Chondrocyte (in vitro differentiated cells): ENCODE data around the gene PKP2. TPM values are rescaled to one million over a fixed set of nuclear protein-coding genes. Genes with fewer than 3 reads are reported as not detected.

Experiments used
- DNase-seq: peaks from one replicate; pipeline ENCODE4 v3.0.0; 2021; ENCODE audit warnings: mixed read lengths, low spot score
- H3K27ac Mint-ChIP-seq: one replicate; pipeline ENCODE4 v1.8.0; 2021; ENCODE audit warnings: mild to moderate bottlenecking, moderate library complexity, mixed read lengths; ENCODE audit not compliant: unreplicated experiment
- H3K27me3 Mint-ChIP-seq: 2 replicates; pipeline ENCODE4 v1.8.0; 2021; ENCODE audit warnings: low read depth, mixed read lengths
- H3K36me3 Mint-ChIP-seq: 2 replicates; pipeline ENCODE4 v1.8.0; 2021; ENCODE audit warnings: low read depth, mixed read lengths
- H3K4me1 Mint-ChIP-seq: 2 replicates; pipeline ENCODE4 v1.8.0; 2021; ENCODE audit warnings: low read depth, mild to moderate bottlenecking, mixed read lengths
- H3K4me3 Mint-ChIP-seq: one replicate; pipeline ENCODE4 v1.8.0; 2021; ENCODE audit warnings: mild to moderate bottlenecking, moderate library complexity, mixed read lengths; ENCODE audit not compliant: unreplicated experiment
- H3K9me3 Mint-ChIP-seq: 2 replicates; pipeline ENCODE4 v1.8.0; 2021; ENCODE audit warnings: low read depth, mixed read lengths
- total RNA-seq: library from RNA; stranded (reverse); gene quantifications from 3 replicates; pipeline ENCODE4 v1.2.1, GENCODE V29; 2021
- TF ChIP-seq, protein P1 (sequence below): fragments of 200-600 bp; sonication (generic); IDR thresholded peaks from 2 replicates; pipeline ENCODE4 v1.5.0; 2021; ENCODE audit warnings: antibody characterized with exemption, mild to moderate bottlenecking, moderate library complexity

The PKP2 gene
- total RNA-seq, 1 donor from 2014 or later, result 5.8 TPM

GRCh38 chr12:32859389-32859788, 37.2 kb downstream of the PKP2 start:
- TF ChIP-seq, protein P1, sequence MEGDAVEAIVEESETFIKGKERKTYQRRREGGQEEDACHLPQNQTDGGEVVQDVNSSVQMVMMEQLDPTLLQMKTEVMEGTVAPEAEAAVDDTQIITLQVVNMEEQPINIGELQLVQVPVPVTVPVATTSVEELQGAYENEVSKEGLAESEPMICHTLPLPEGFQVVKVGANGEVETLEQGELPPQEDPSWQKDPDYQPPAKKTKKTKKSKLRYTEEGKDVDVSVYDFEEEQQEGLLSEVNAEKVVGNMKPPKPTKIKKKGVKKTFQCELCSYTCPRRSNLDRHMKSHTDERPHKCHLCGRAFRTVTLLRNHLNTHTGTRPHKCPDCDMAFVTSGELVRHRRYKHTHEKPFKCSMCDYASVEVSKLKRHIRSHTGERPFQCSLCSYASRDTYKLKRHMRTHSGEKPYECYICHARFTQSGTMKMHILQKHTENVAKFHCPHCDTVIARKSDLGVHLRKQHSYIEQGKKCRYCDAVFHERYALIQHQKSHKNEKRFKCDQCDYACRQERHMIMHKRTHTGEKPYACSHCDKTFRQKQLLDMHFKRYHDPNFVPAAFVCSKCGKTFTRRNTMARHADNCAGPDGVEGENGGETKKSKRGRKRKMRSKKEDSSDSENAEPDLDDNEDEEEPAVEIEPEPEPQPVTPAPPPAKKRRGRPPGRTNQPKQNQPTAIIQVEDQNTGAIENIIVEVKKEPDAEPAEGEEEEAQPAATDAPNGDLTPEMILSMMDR, result no peak
- no peak overlapping the region for H3K4me3 Mint-ChIP-seq
- DNase-seq, result no peak

GRCh38 chr12:32854716-32855115, 41.9 kb downstream of the PKP2 start:
- Mint-ChIP-seq H3K36me3 (no peaks in the 10 kb centered on the region), H3K4me3 (no peak overlapping the region), H3K4me1 (no peaks in the 10 kb centered on the region), H3K9me3 (no peaks in the 10 kb centered on the region), H3K27me3 (peaks cover 5% of the 10 kb centered on the region), H3K27ac (no peak overlapping the region)
- TF ChIP-seq, protein P1, result no peak
- no peak for DNase-seq

More at GRCh38 chr12:32859389-32859788, 37.2 kb downstream of the PKP2 start:
- H3K36me3 Mint-ChIP-seq, result no peaks in the 10 kb centered on the region
- H3K4me1 Mint-ChIP-seq, result no peaks in the 10 kb centered on the region
- no peaks in the 10 kb centered on the region for H3K9me3 Mint-ChIP-seq
- peaks cover 5% of the 10 kb centered on the region for H3K27me3 Mint-ChIP-seq
- no peak overlapping the region for H3K27ac Mint-ChIP-seq

DNA sequence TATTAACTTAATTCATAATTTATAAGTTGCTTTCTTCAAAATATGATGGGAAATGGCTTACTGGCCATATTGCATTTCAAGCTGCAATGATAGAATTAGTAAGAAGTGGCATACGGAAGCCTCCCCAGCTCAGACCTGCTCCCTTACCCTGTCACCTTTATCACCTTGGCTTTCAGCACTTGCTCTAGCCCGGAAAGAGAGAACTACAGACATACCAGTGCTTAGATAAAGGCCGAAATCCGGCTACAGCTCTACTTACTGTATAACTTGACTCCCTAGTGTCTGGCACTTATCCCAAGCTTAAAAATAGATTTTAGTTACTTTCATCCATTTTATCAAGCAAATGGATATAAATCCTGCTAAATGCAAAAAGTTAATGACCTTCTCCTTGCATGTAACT, 42.5 kb downstream of the PKP2 start:
- no peaks in the 10 kb centered on the region for H3K4me1 Mint-ChIP-seq
- H3K9me3 Mint-ChIP-seq, result no peaks in the 10 kb centered on the region
- no peaks in the 10 kb centered on the region for H3K36me3 Mint-ChIP-seq
- DNase-seq, result no peak
- peaks cover 5% of the 10 kb centered on the region for H3K27me3 Mint-ChIP-seq
- TF ChIP-seq, protein P1, result no peak
- no peak overlapping the region for H3K4me3 Mint-ChIP-seq
- H3K27ac Mint-ChIP-seq, result no peak overlapping the region

- Mint-ChIP-seq H3K9me3 (no peaks in the 10 kb centered on the region), H3K27me3 (peaks cover 3% of the 10 kb centered on the region), H3K4me1 (no peaks in the 10 kb centered on the region), H3K27ac (no peak overlapping the region), H3K36me3 (no peaks in the 10 kb centered on the region), H3K4me3 (no peak overlapping the region)
- TF ChIP-seq, protein P1, result no peak
- DNase-seq, result no peak
Measured at GRCh38 chr12:32847287-32847686, 49.3 kb downstream of the PKP2 start.

DNA sequence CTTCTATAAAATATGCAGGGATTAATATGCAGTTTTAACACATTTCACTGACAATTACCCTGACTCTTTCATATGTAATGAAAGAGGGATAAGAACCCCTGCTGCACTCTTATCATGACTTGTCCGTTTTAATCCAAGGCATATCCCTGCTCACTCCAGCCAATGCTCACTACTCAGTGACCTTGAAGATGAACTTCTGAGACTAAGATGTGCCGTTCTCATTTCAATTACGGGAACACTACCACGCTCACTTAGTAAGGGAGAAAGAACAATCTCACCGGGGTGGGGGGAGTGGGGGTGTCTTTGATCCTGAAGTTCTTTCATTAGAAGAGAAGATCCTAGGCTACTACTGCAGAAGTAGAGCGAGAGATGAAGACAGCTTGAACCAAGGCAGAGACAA, 50.5 kb downstream of the PKP2 start:
- Mint-ChIP-seq H3K27ac (no peak overlapping the region), H3K36me3 (no peaks in the 10 kb centered on the region), H3K4me1 (no peaks in the 10 kb centered on the region), H3K4me3 (no peak overlapping the region), H3K9me3 (no peaks in the 10 kb centered on the region), H3K27me3 (peaks cover 3% of the 10 kb centered on the region)
- DNase-seq, result no peak
- TF ChIP-seq, protein P1, result no peak
